Activated CD4-positive, alpha-beta T cell treated with anti-CD3 and anti-CD28 coated beads, Interleukin-2, amount 50 U/mL, for 4 hours (primary cell): ENCODE measurements around the gene FIBCD1.

Experiments used
- DNase-seq, 2 experiments: peaks; one replicate each; pipeline ENCODE4 v3.0.0-alpha.2; 2020

The FIBCD1 gene

DNA sequence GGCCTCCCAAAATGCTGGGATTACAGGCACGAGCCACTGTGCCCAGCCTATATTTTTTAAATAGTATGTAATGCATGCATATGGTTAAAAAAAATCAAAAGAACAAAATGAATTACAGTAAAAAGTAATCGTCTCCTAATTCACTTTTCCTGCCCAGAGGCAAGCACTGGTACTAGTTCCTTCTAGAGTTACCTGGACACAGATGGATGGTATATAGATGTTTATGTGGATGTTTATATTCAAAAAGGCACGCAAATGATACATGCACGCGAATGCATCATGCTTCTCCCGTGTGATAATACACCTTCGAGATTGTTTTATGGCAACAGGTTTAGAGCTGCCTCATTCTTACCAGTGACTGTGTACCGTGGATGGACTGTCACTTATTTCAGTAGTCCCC lies 82.6 kb downstream of the FIBCD1 start:
- no peak for DNase-seq

DNA sequence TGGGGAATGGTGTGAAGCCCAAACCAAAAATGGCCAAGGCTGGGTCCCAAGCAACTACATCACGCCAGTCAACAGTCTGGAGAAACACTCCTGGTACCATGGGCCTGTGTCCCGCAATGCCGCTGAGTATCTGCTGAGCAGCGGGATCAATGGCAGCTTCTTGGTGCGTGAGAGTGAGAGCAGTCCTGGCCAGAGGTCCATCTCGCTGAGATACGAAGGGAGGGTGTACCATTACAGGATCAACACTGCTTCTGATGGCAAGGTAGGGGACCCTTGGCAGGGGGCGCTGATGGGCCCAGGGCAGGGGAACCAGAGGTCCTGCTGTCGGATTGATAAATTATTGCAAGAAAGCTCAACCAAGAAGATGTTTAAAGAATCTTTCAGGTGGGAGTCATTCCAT lies 84.2 kb downstream of the FIBCD1 start:
- no peak for DNase-seq

DNA sequence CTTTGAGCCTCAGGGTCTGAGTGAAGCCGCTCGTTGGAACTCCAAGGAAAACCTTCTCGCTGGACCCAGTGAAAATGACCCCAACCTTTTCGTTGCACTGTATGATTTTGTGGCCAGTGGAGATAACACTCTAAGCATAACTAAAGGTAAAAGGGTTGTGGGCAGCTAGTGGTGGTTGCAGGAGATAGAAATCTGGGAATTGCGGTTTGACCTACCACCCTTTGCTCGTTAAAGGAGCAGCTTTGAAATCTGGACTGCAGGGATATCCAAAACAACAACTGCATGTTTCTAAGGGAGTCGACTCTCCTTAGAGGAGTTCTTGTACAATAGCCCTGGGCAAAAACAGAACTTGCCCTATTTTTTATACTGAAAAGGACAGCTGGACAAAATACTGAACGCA lies 85.0 kb downstream of the FIBCD1 start:
- DNase-seq: no peak

DNA sequence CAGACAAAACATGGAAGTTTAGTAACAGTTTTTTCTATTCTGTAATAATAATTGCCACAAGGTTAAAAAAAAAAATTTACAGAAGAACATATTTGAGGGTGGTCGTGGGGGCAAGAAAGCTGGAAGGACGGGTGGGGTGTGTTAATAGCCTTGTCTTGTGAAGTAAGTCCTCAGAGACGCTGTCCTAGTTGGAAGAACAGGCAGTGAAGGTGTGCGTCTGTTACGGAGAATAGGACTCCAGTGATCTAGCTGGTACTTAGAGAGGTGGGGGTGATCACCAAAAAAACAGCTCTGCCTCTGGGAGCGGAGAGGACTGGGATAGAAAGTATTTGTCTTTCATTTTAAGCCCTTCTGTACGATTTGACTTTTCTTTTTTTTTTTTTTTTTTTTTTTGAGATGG lies 86.2 kb downstream of the FIBCD1 start:
- no peak for DNase-seq
